ENCODE measurements around the gene SAP30BP. TPM values are rescaled to one million over a fixed set of nuclear protein-coding genes. Genes with fewer than 3 reads are reported as not detected.
A peak's percentile ranks its signal among the peaks of the same experiment; 100 is the strongest.

The SAP30BP gene
- total RNA-seq, 2 donors from 2014 or later = 96.5 to 113 TPM

DNA sequence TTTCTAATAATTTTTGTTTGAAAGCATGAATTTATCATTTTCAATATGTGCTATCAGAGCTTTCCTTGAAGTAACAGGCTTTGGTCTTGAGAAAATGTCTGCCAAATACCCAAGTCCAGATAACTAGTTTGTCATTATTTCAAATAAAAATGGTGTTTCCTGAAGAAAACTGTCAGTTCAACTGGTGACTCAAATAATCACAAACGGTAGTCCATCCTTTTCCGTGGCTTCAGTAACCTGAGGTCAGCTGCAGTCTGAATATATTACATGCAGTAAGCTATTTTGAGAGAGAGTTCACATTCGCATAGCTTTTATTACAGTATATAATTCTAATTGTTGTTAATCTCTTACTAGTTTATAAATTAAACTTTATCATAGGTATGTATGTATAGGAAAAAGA lies 9.3 kb downstream of the SAP30BP start:
- Histone ChIP-seq H3K4me1 (ENCODE audit: control insufficient read depth, insufficient read depth, low read length) (no peaks in the 10 kb centered on the region), H3K36me3 (ENCODE audit: control insufficient read depth, insufficient read depth, low read length) (peaks cover 78% of the 10 kb centered on the region), H3K27me3 (ENCODE audit: control insufficient read depth, insufficient read depth, low read length, poor library complexity, severe bottlenecking) (no peaks in the 10 kb centered on the region), H3K9ac (ENCODE audit: extremely low read depth, low read length, poor library complexity, severe bottlenecking) (no peak overlapping the region), H3K4me3 (ENCODE audit: low read length) (no peak overlapping the region), H3K27ac (ENCODE audit: low read depth, low read length) (no peak overlapping the region), H3K9me3 (ENCODE audit: control insufficient read depth, low read length) (no peaks in the 10 kb centered on the region)
- TF ChIP-seq, protein P1, sequence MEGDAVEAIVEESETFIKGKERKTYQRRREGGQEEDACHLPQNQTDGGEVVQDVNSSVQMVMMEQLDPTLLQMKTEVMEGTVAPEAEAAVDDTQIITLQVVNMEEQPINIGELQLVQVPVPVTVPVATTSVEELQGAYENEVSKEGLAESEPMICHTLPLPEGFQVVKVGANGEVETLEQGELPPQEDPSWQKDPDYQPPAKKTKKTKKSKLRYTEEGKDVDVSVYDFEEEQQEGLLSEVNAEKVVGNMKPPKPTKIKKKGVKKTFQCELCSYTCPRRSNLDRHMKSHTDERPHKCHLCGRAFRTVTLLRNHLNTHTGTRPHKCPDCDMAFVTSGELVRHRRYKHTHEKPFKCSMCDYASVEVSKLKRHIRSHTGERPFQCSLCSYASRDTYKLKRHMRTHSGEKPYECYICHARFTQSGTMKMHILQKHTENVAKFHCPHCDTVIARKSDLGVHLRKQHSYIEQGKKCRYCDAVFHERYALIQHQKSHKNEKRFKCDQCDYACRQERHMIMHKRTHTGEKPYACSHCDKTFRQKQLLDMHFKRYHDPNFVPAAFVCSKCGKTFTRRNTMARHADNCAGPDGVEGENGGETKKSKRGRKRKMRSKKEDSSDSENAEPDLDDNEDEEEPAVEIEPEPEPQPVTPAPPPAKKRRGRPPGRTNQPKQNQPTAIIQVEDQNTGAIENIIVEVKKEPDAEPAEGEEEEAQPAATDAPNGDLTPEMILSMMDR (conservative IDR thresholded peaks at IDR 0.05) = no peak
- Mint-ChIP-seq H3K27me3 (ENCODE audit: insufficient read depth) (no peaks in the 10 kb centered on the region), H3K27ac (no peak overlapping the region), H3K36me3 (ENCODE audit: low read depth) (peaks cover 57% of the 10 kb centered on the region), H3K9me3 (no peaks in the 10 kb centered on the region), H3K4me1 (no peaks in the 10 kb centered on the region), H3K4me3 (no peak overlapping the region)
- no peak for DNase-seq
- WGBS, 2 experiments (ENCODE audit: insufficient coverage in 1 of 2, insufficient read length in 1 of 2) = 97 to 100% methylated on average over 1 to 2 of the region's 3 CpGs

DNA sequence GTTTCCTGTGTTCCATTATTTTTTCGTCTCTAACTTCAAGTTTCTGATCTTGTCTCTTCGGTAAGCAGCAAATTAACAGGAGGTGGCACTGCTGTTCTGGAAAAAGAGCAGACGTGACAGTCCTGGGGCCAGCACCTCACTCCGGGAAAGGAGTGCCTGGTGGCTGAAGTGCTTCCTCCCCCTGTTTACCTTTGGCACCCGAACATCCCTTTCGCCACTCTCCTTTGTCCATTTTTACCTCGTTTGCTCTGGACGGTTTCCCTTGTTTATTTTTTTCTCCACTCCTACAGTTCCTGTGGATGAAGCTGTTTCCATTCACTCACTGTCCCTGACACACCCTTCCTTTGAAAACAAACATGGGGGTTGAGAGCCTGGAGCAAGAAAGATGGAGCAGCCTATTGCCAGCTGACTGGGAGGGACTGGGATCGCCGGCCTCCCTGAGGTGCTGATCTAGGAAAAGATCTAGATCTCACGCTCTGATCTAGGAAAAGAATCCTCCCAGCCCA lies 12.6 kb downstream of the SAP30BP start:
- peaks cover 66% of the 10 kb centered on the region for H3K36me3 ChIP-seq (ENCODE audit: control insufficient read depth, insufficient read depth, low read length)
- Mint-ChIP-seq H3K4me3 (no peak overlapping the region), H3K4me1 (no peaks in the 10 kb centered on the region), H3K27ac (no peak overlapping the region), H3K9me3 (no peaks in the 10 kb centered on the region), H3K36me3 (ENCODE audit: low read depth) (peaks cover 44% of the 10 kb centered on the region), H3K27me3 (ENCODE audit: insufficient read depth) (no peaks in the 10 kb centered on the region)
- H3K9ac ChIP-seq (ENCODE audit: extremely low read depth, low read length, poor library complexity, severe bottlenecking) = no peak overlapping the region
- no peaks in the 10 kb centered on the region for H3K9me3 ChIP-seq (ENCODE audit: control insufficient read depth, low read length)
- no peak overlapping the region for H3K27ac ChIP-seq (ENCODE audit: low read depth, low read length)
- TF ChIP-seq, protein P1 (conservative IDR thresholded peaks at IDR 0.05) = no peak
- no peaks in the 10 kb centered on the region for H3K4me1 ChIP-seq (ENCODE audit: control insufficient read depth, insufficient read depth, low read length)
- 92 to 95% methylated on average over 11 of the region's 11 CpGs for WGBS, 2 experiments (ENCODE audit: insufficient coverage in 1 of 2, insufficient read length in 1 of 2)
- no peak for DNase-seq
- no peak overlapping the region for H3K4me3 ChIP-seq (ENCODE audit: low read length)
- H3K27me3 ChIP-seq (ENCODE audit: control insufficient read depth, insufficient read depth, low read length, poor library complexity, severe bottlenecking) = no peaks in the 10 kb centered on the region

DNA sequence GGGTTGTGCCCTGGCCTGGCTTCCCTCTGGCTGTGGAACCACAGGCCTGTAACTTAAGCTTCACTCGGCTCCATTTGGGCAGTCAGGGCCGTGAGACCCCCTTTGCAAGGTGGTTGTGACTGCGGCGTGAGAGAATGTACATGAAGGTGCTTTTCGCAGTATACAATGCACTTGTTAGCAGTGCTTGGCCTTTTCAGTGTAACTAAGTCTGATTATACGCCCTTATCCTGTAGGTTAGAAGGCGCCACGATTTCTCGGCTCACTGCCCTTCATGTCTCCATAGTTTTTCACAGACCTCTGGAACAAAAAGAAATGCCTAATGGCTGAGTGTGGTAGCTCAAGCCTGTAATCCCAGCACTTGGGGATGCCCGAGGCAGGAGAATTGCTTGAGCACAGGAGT lies 13.3 kb downstream of the SAP30BP start:
- Histone ChIP-seq H3K27me3 (ENCODE audit: control insufficient read depth, insufficient read depth, low read length, poor library complexity, severe bottlenecking) (no peaks in the 10 kb centered on the region), H3K9ac (ENCODE audit: extremely low read depth, low read length, poor library complexity, severe bottlenecking) (no peak overlapping the region), H3K4me1 (ENCODE audit: control insufficient read depth, insufficient read depth, low read length) (no peaks in the 10 kb centered on the region), H3K27ac (ENCODE audit: low read depth, low read length) (no peak overlapping the region), H3K9me3 (ENCODE audit: control insufficient read depth, low read length) (no peaks in the 10 kb centered on the region), H3K4me3 (ENCODE audit: low read length) (no peak overlapping the region), H3K36me3 (ENCODE audit: control insufficient read depth, insufficient read depth, low read length) (peaks cover 68% of the 10 kb centered on the region)
- no peaks in the 10 kb centered on the region for H3K9me3 Mint-ChIP-seq
- DNase-seq = no peak
- H3K27ac Mint-ChIP-seq = peak overlapping the region; percentile 52
- H3K36me3 Mint-ChIP-seq (ENCODE audit: low read depth) = peaks cover 44% of the 10 kb centered on the region
- TF ChIP-seq, protein P1 (conservative IDR thresholded peaks at IDR 0.05) = no peak
- no peaks in the 10 kb centered on the region for H3K4me1 Mint-ChIP-seq
- no peaks in the 10 kb centered on the region for H3K27me3 Mint-ChIP-seq (ENCODE audit: insufficient read depth)
- 93 to 98% methylated on average over 9 to 10 of the region's 10 CpGs for WGBS, 2 experiments (ENCODE audit: insufficient coverage in 1 of 2, insufficient read length in 1 of 2)
- H3K4me3 Mint-ChIP-seq = no peak overlapping the region
